Measurements from ENCODE around the gene ANKS1B.
"Not testable (repeated sequence)": the region's sequence is repeated elsewhere in the genome, so short reads cannot be mapped to it uniquely, and the experiment has no call there.

The ANKS1B gene

DNA sequence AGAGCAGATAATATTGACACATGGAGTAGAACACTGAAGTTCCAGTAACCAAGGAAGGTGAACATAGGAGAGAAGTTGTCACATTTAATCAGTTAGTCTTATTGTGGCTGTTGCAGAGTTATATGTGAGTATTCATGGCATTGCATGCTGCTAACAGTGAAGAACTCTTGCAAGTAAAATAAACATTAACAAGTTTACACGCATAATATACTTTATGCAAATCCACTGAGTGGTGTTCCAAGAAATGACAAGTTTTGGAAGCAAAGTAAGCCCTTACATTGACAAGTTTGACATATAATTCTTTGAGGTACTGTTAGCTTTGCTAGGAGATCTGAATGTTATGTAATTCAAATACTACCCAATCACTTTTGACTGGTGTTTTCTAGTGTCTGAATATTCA, 125.6 kb downstream of the ANKS1B start:
- DNase-seq: no peak

GRCh38 chr12:99852666-99853065, 132.1 kb downstream of the ANKS1B start:
- no peak for DNase-seq

- DNase-seq: no peak
Observed at GRCh38 chr12:99847936-99848335, 136.8 kb downstream of the ANKS1B start.

GRCh38 chr12:99834710-99835109, 150.0 kb downstream of the ANKS1B start:
- no peak for DNase-seq

DNA sequence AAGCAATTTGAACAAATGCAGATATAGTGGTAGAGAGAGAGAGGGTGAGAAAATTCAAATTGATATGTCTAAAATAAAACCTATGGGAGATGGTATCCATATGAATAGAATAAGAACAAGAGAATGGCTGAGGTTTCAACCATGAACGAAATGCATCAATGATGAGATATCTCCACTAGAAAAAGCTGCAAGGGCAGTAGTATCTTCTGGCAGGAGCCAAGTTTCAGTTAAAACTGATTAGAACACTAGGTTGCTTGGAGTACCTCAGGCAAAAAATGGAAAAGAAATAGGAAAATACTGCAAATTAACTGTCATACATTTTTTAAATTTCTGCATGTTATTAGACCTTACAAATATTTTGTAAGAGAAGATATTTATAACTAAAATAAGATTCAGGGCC, 151.3 kb downstream of the ANKS1B start:
- DNase-seq: no peak

GRCh38 chr12:99824900-99825542, 159.7 kb downstream of the ANKS1B start:
- DNase-seq: no peak

DNA sequence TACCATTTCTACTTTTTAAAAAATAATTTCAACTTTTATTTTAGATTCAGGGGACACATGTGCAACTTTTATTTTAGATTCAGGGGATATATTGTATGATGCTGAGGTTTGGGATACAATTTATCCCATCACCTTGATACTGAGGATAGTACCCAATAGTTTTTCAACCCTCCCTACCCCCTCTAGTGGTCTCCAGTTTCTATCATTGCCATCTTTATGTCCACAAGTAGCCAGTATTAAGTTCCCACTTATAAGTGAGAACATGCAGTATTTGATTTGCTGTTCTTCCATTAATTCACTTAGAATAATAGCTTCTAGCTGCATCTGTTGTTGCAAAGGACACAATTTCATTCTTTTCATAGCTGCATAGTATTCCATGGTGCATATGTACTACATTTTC, 162.5 kb downstream of the ANKS1B start:
- no peak for DNase-seq

DNA sequence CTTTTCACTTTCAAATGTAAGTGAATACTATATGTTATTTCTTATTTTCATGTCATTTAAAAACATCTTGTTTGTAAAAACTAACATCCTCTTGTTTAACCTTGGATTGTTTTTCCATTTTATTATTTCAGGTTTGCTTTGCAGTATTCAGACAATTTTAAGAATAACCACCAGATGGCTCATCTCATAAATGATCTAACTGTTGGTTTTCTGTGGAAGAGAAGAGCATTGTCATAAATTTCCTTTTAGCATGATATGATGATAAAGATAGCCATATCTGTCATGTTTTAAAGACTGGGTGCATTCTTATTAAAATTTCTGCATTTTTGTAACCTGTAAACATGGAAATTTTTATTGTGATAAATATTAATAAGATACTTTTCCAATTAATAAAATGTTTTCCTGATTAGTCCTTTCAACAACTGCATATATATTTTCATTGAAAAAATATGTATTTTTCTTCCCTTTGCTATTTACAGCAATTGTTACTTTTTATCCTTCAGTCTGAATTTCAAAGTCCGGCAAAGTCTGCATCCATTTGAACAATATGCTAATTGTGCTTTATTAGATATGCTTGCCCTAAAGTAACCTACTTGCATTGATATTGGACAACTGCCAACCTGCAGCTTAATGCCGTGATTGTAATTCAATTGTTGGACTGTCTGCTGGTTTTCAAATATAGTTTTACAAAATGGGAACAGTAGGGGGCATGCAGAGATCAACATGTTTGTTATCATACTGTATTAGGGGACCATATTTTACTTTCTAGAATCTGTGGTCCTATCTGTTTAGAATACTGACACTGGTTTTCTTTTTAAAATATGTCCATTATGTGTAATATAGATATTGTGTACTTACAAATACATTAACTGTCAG, 173.8 kb downstream of the ANKS1B start:
- peak; percentile 65 to 81 for DNase-seq

DNA sequence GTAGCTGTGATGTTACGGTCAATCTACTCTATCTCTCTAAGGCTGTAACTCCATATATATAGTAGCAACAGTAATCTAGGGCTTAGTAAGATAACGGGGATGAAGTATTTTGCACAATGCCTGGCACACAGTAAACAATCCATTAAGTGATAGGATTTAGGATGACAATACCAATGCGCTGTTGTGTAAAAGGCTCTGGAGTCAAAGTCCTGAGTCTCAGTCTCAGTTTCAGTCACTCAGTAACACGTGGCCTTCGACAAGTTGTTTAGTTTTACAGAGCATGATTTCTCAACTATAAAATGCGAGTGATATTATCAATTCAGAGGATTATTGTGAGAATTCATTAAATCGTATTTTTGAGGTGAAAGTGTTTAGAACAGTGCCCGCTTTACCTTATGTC, 174.8 kb downstream of the ANKS1B start:
- DNase-seq: no peak

DNA sequence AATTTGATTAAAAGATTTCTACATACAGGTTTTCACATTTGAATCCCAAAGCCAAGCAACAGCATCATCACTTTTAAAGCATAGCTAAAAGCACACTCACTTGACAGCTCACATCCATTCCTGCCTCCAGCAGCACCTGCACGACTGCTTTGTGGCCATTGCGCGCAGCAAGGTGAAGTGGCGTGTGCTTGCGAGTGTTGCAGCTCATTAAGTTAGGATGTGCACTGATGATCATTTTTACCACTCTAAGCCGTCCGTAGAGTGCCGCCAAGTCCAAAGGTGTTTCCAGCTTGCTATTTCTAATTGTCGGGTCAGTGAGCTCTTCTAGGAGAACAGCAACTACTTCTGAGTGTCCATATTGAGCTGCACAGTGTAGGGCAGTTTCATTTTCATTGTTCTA, 178.4 kb downstream of the ANKS1B start:
- DNase-seq: no peak

GRCh38 chr12:99804715-99805114, 180.0 kb downstream of the ANKS1B start:
- DNase-seq: no peak

GRCh38 chr12:99800605-99801004, 184.1 kb downstream of the ANKS1B start:
- no peak for DNase-seq

- DNase-seq: not testable (repeated sequence)
Observed at GRCh38 chr12:99797931-99798330, 186.8 kb downstream of the ANKS1B start.

DNA sequence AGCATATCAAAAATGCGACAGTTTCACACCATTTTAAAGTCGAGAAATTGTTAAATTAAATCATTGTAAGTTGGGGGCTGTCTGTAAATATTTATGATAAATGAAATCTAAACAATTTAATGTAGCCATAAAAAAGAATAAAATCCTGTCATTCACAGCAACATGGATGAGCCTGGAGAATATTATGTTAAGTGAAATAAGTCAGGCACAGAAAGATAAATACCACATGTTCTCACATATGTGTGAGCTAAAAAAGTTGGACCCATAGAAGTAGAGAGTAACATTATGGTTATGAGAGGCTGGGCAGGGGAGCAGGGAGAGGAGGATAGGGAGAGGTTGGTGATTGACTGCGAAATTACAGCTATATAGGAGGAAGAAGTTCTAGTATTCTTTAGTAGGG, 201.3 kb downstream of the ANKS1B start:
- DNase-seq: no peak

- DNase-seq: no peak
Observed at GRCh38 chr12:99772274-99772673, 212.5 kb downstream of the ANKS1B start.

GRCh38 chr12:99771659-99772058, 213.1 kb downstream of the ANKS1B start:
- DNase-seq: no peak

- DNase-seq: no peak
Observed at GRCh38 chr12:99769396-99769980, 215.2 kb downstream of the ANKS1B start.

DNA sequence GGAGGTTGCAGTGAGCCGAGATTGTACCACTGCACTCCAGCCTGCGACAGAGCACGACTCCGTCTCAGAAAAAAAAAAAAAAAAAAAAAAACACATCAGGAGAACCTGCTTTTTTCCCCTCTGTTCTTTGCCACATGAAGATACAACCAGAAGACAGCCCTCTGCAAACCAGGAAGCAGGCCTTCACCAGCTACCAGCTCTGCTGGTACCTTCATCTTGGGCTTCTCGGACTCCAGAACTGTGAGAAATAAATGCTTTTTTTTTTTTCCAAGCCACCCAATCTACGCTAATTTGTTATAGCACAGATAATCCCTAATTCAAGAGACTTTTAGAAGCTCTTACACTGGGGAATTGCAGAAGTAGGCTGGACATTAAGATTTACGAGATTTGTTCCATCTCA, 216.0 kb downstream of the ANKS1B start:
- no peak for DNase-seq

- peak in 1 of 2 experiments; percentile 3 for DNase-seq
Observed at GRCh38 chr12:99767809-99768208, 216.9 kb downstream of the ANKS1B start.

- no peak for DNase-seq
Observed at GRCh38 chr12:99766408-99766807, 218.3 kb downstream of the ANKS1B start.

- DNase-seq: no peak
Observed at GRCh38 chr12:99765469-99766114, 219.1 kb downstream of the ANKS1B start.

DNA sequence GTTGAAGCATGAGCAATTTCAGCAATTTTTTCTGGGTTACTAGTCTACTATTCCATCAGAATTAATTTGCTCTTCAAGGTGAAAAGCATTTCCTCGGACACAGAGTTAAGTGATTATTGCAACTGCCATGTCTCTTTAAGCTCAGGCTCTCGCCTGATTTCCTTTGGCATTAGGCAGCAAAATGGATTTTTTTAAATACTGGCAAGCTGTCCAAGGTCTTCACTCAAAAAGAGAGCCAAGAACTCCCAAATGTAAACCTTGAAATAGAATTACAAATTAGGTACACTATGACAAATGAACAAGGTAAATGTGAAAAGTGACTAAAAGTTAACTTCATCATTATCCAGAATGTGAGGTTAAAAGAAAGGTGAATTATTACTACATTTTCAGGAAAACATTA, 225.3 kb downstream of the ANKS1B start:
- no peak for DNase-seq

DNA sequence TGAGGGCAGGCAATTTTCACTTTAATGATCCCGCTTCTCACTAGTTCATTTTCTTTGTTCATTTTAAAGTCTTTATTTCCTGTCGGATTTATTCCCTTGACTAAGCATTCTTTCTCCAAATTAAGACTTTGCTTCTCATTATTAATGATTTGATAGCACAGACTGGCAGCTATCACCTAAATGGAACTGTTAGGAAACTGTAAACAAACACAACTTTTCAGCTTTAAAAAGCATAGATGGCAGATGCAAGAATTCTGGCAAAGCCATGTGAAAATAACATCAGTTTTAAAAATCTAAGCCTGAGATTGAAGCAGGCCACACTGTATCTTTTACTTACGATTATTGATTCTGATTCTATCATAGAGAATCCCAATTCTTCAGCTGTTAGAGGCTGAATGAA, 225.7 kb downstream of the ANKS1B start:
- no peak for DNase-seq

GRCh38 chr12:99752740-99753139, 232.0 kb downstream of the ANKS1B start:
- no peak for DNase-seq

Measured in NCI-H1930 (cell line).